GM12878 (cell line): ENCODE measurements around the gene MAP4K4. TPM values are rescaled to one million over a fixed set of nuclear protein-coding genes. Genes with fewer than 3 reads are reported as not detected.

ENCODE experiments used
- ATAC-seq: fragments of 200-7000 bp; cut with Tn5 transposase; 3 replicates; pipeline ENCODE4 v1.9.1; 2020; ENCODE audit warnings: mild to moderate bottlenecking, moderate library complexity
- BruUV-seq: library from RNA; stranded (reverse); fragments of 400-500 nt; replicated peaks from 2 replicates; lab custom pipeline; 2021; lab: Mats Ljungman, UMichigan
- CTCF ChIA-PET: fragments of 300-600 bp; sonication (Branson Sonifier 250); formaldehyde crosslinking; extraction: SDS; loops from one replicate; lab custom pipeline; 2021; ENCODE audit warnings: inconsistent platforms; lab: Yijun Ruan, JAX
- POLR2A ChIA-PET: fragments of 350-600 bp; formaldehyde crosslinking; extraction: SDS; loops from one replicate; lab custom pipeline; 2021; ENCODE audit warnings: inconsistent platforms; lab: Charles Lee
- RAD21 ChIA-PET: fragments of 300-600 bp; sonication (Branson Sonifier 250); formaldehyde crosslinking; loops from one replicate; lab custom pipeline; 2023; ENCODE audit warnings: antibody characterized with exemption; ENCODE audit not compliant: unreplicated experiment; lab: Charles Lee
- SMC1A ChIA-PET: fragments of 300-600 bp; sonication (Branson Sonifier 250); formaldehyde crosslinking; loops from one replicate; lab custom pipeline; 2023; ENCODE audit not compliant: unreplicated experiment, uncharacterized antibody; lab: Charles Lee
- DNase-seq: peaks from one replicate; pipeline ENCODE4 v3.0.0-alpha.2; 2011; ENCODE audit warnings: low read depth, low spot score
- FAIRE-seq: peaks from 3 replicates; lab custom pipeline; 2011; peaks lifted over from hg19 to GRCh38; lab: Jason Lieb, UNC
- H2AFZ ChIP-seq: 2 replicates; pipeline ENCODE4 v1.6.0; 2011; ENCODE audit warnings: low read depth, low read length, control low read depth; ENCODE audit not compliant: control insufficient read depth
- H3K27ac ChIP-seq: 2 replicates; pipeline ENCODE4 v1.5.1; 2011; ENCODE audit warnings: control low read depth; ENCODE audit not compliant: control insufficient read depth, insufficient read depth
- H3K27me3 ChIP-seq, 2 experiments: replicated peaks in 1 of 2; 2 replicates each; pipeline versions ENCODE4 v1.6.0 to v1.6.1; 2011; ENCODE audit warnings: low read length in 1 of 2; ENCODE audit not compliant: control insufficient read depth in 2 of 2, insufficient read depth in 2 of 2
- H3K36me3 ChIP-seq, 2 experiments: 2 replicates each; pipeline ENCODE4 v1.5.1; 2011; ENCODE audit warnings: low read length in 1 of 2; ENCODE audit not compliant: control insufficient read depth in 2 of 2, insufficient read depth in 2 of 2
- H3K4me1 ChIP-seq: 2 replicates; pipeline ENCODE4 v1.6.1; 2011; ENCODE audit warnings: mild to moderate bottlenecking, low read length, moderate library complexity, mixed read lengths; ENCODE audit not compliant: control insufficient read depth, insufficient read depth
- H3K4me2 ChIP-seq: 2 replicates; pipeline ENCODE4 v1.6.0; 2011; ENCODE audit warnings: control low read depth; ENCODE audit not compliant: control insufficient read depth, insufficient read depth
- H3K4me3 ChIP-seq: fragments of 200-600 bp; sonication (generic); 2 replicates; pipeline ENCODE4 v1.5.1; 2016
- H3K79me2 ChIP-seq: 2 replicates; pipeline ENCODE4 v1.6.0; 2011; ENCODE audit warnings: low read length; ENCODE audit not compliant: control insufficient read depth, insufficient read depth
- H3K9ac ChIP-seq: 2 replicates; pipeline ENCODE4 v1.8.0; 2011; ENCODE audit warnings: low read length, control low read depth, mixed read lengths; ENCODE audit not compliant: control insufficient read depth, insufficient read depth
- H3K9me3 ChIP-seq: replicated peaks from 3 replicates; pipeline ENCODE4 v1.5.1; 2011; ENCODE audit warnings: mild to moderate bottlenecking, low read length; ENCODE audit not compliant: control insufficient read depth, insufficient read depth
- H4K20me1 ChIP-seq: 2 replicates; pipeline ENCODE4 v1.6.0; 2011; ENCODE audit not compliant: control insufficient read depth, insufficient read depth
- ATF2 ChIP-seq: IDR thresholded peaks from 2 replicates; pipeline ENCODE4 v1.6.1; 2012; ENCODE audit warnings: low read length, inconsistent platforms
- POLR2AphosphoS2 ChIP-seq: IDR thresholded peaks from 2 replicates; pipeline ENCODE4 v1.6.1; 2011; ENCODE audit warnings: low read depth, mild to moderate bottlenecking, low read length, improper control_type of control experiment, moderate library complexity
- RAD21 ChIP-seq: IDR thresholded peaks from 2 replicates; pipeline ENCODE4 v1.6.1; 2011; ENCODE audit warnings: mild to moderate bottlenecking, low read depth, low read length, moderate library complexity; ENCODE audit not compliant: insufficient read depth
- SUPT20H ChIP-seq: IDR thresholded peaks from 2 replicates; pipeline ENCODE4 v1.6.1; 2011; ENCODE audit warnings: low read depth, mild to moderate bottlenecking, low read length, moderate library complexity, borderline replicate concordance; ENCODE audit not compliant: control insufficient read depth
- ZNF687 ChIP-seq: fragments of 450-650 bp; IDR thresholded peaks from 2 replicates; pipeline ENCODE4 v1.6.1; 2017; ENCODE audit warnings: mild to moderate bottlenecking, moderate library complexity
- WGBS: methylation state at CpG from one replicate; pipeline ENCODE4 v1.1.6; 2016; ENCODE audit warnings: low lambda C conversion rate; ENCODE audit not compliant: insufficient replicate concordance, insufficient coverage; ENCODE audit errors: missing lambda C conversion rate; 5-methylcytosine and 5-hydroxymethylcytosine counted together
- in situ Hi-C: fragments of 300-500 bp; cut with MboI; formaldehyde crosslinking; loops from 9 replicates; pipeline ENCODE4 v1.14.3; 2018; ENCODE audit warnings: mixed read lengths
- intact Hi-C: fragments of 100-400 bp; cut with micrococcal nuclease; formaldehyde crosslinking; loops from one replicate; pipeline ENCODE4 v1.14.2; 2022; ENCODE audit not compliant: unreplicated experiment
- polyA plus RNA-seq, 11 experiments: library from polyadenylated mRNA; depleted of rRNA in 4 of 11; unstranded in 6 of 11; stranded (reverse) in 5 of 11; fragments of >200 nt; fragmentation: Nextera tagmentation in 4 of 11; fragmentation: Illumina TruSeq in 1 of 11; extraction: Ambion mirVana in 4 of 11; extraction: Trizol in 1 of 11; gene quantifications; 1 replicate in 1 of 11; 2 replicates in 10 of 11; pipeline versions ENCODE4 v1.2.1 to v1.2.3, GENCODE V29; 2011 to 2016; ENCODE audit warnings: inconsistent platforms in 2 of 11, missing spikeins in 2 of 11, low read depth in 1 of 11
- total RNA-seq, 4 experiments: library from RNA; depleted of rRNA in 3 of 4; stranded (reverse); fragments of >200 nt in 3 of 4; fragmentation: Illumina TruSeq in 1 of 4; extraction: Trizol in 1 of 4; gene quantifications; 2 replicates each; pipeline versions ENCODE4 v1.2.1 to v1.2.3, GENCODE V29; 2013 to 2021

MAP4K4 gene
- total and polyA plus RNA-seq, 10 of the 15 experiments (the other 5 are each of a cell fraction or from before 2014, with no cell fraction given) = 1.9 to 50.4 (median 9.7) TPM

GRCh38 chr2:101744832-101745231, 47.3 kb downstream of the MAP4K4 start:
- in situ Hi-C loops = no loop called here
- SMC1A ChIA-PET = interaction anchor here (0.7 to 2.4 kb wide), 10 partner anchors 11 to 326 kb away, joined by 3 to 16 read pairs (median 6); no protein-coding TSS in a partner anchor

GRCh38 chr2:101745711-101746694, 48.5 kb downstream of the MAP4K4 start:
- Histone ChIP-seq H4K20me1 (no peaks in the 10 kb centered on the region), H3K4me1 (peaks cover 3% of the 10 kb centered on the region), H3K4me3 (no peak overlapping the region), H3K27me3 (no peaks in the 10 kb centered on the region; a peak in 1 of 4 replicates), H3K9me3 (no peaks in the 10 kb centered on the region; the same call in 1 of the 3 replicates), H3K79me2 (no peaks in the 10 kb centered on the region), H2AFZ (no peak overlapping the region), H3K27ac (no peak overlapping the region), H3K36me3 (no peaks in the 10 kb centered on the region), H3K9ac (no peak overlapping the region), H3K4me2 (no peak overlapping the region)
- no peak for FAIRE-seq
- in situ Hi-C loops = no loop called here
- 71% methylated on average over 4 of the region's 4 CpGs for WGBS
- ChIA-PET SMC1A (interaction anchor here (0.6 to 2.4 kb wide), 12 partner anchors 10 to 327 kb away, joined by 3 to 16 read pairs (median 4); no protein-coding TSS in a partner anchor), POLR2A (interaction anchor here (0.6 to 1.1 kb wide), 5 partner anchors 14 to 263 kb away, joined by 3 read pairs; no protein-coding TSS in a partner anchor), RAD21 (interaction anchor here (0.8 to 2.1 kb wide), 4 partner anchors 13 to 20 kb away, joined by 3 to 5 read pairs (median 4); no protein-coding TSS in a partner anchor), CTCF (interaction anchor here (0.6 to 2.0 kb wide), 8 partner anchors 8 to 92 kb away, joined by 3 to 12 read pairs (median 4); no protein-coding TSS in a partner anchor)
- DNase-seq = no peak
- ATAC-seq = no peak
- no TSS peak for BruUV-seq
- intact Hi-C loops = no loop called here
- TF ChIP-seq ZNF687 (no peak), POLR2AphosphoS2 (no peak), ATF2 (no peak)

More at GRCh38 chr2:101744832-101745231, 47.3 kb downstream of the MAP4K4 start:
- Histone ChIP-seq H3K9ac (no peak overlapping the region), H3K27me3 (no peaks in the 10 kb centered on the region; a peak in 1 of 4 replicates), H3K79me2 (no peaks in the 10 kb centered on the region), H3K27ac (no peak overlapping the region), H3K36me3 (no peaks in the 10 kb centered on the region), H3K9me3 (no peaks in the 10 kb centered on the region; the same call in 2 of the 3 replicates), H3K4me2 (no peak overlapping the region), H2AFZ (no peak overlapping the region), H3K4me3 (no peak overlapping the region), H4K20me1 (no peaks in the 10 kb centered on the region), H3K4me1 (no peaks in the 10 kb centered on the region)
- intact Hi-C loops = no loop called here
- TF ChIP-seq POLR2AphosphoS2 (no peak), RAD21 (no peak), SUPT20H (no peak)
- DNase-seq (no peak), ATAC-seq (no peak), FAIRE-seq (no peak)
- 0% methylated on average over 1 of the region's 1 CpG for WGBS
- ChIA-PET RAD21 (interaction anchor here (0.8 to 2.1 kb wide), 3 partner anchors 18 to 19 kb away, joined by 3 to 5 read pairs (median 3); no protein-coding TSS in a partner anchor), CTCF (interaction anchor here (0.6 to 2.0 kb wide), 4 partner anchors 10 to 241 kb away, joined by 3 to 12 read pairs (median 6); no protein-coding TSS in a partner anchor), POLR2A (interaction anchor here (0.6 to 1.1 kb wide), 3 partner anchors 26 to 45 kb away, joined by 3 to 4 read pairs (median 3); no protein-coding TSS in a partner anchor)
- no TSS peak for BruUV-seq
